Type B pancreatic cell (in vitro differentiated cells): ENCODE results near the gene MACC1. TPM values are rescaled to one million over a fixed set of nuclear protein-coding genes. Genes with fewer than 3 reads are reported as not detected.

Experiments
- DNase-seq: peaks from one replicate; pipeline ENCODE4 v3.0.0; 2021; ENCODE audit warnings: mixed read lengths; ENCODE audit not compliant: unreplicated experiment; ENCODE audit errors: extremely low spot score
- H3K27ac Mint-ChIP-seq: 2 replicates; pipeline ENCODE4 v1.8.0; 2021; ENCODE audit warnings: mild to moderate bottlenecking, mixed read lengths
- H3K27me3 Mint-ChIP-seq: 2 replicates; pipeline ENCODE4 v1.8.0; 2021; ENCODE audit warnings: mixed read lengths
- H3K36me3 Mint-ChIP-seq: 2 replicates; pipeline ENCODE4 v1.8.0; 2021; ENCODE audit warnings: mixed read lengths
- H3K4me1 Mint-ChIP-seq: one replicate; pipeline ENCODE4 v1.8.0; 2021; ENCODE audit warnings: mixed read lengths; ENCODE audit not compliant: unreplicated experiment
- H3K4me3 Mint-ChIP-seq: 2 replicates; pipeline ENCODE4 v1.8.0; 2021; ENCODE audit warnings: mild to moderate bottlenecking, mixed read lengths
- H3K9me3 Mint-ChIP-seq: 2 replicates; pipeline ENCODE4 v1.8.0; 2021; ENCODE audit warnings: mixed read lengths
- total RNA-seq: library from RNA; stranded (reverse); gene quantifications from 2 replicates; pipeline ENCODE4 v1.2.1, GENCODE V29; 2021; ENCODE audit warnings: low replicate concordance
- TF ChIP-seq, protein P1 (sequence below): fragments of 200-600 bp; sonication (generic); conservative IDR thresholded peaks from 2 replicates; pipeline ENCODE4 v1.5.0; 2021; ENCODE audit warnings: antibody characterized with exemption, mild to moderate bottlenecking

The MACC1 gene
- total RNA-seq, 1 donor from 2014 or later, result 14.8 TPM

DNA sequence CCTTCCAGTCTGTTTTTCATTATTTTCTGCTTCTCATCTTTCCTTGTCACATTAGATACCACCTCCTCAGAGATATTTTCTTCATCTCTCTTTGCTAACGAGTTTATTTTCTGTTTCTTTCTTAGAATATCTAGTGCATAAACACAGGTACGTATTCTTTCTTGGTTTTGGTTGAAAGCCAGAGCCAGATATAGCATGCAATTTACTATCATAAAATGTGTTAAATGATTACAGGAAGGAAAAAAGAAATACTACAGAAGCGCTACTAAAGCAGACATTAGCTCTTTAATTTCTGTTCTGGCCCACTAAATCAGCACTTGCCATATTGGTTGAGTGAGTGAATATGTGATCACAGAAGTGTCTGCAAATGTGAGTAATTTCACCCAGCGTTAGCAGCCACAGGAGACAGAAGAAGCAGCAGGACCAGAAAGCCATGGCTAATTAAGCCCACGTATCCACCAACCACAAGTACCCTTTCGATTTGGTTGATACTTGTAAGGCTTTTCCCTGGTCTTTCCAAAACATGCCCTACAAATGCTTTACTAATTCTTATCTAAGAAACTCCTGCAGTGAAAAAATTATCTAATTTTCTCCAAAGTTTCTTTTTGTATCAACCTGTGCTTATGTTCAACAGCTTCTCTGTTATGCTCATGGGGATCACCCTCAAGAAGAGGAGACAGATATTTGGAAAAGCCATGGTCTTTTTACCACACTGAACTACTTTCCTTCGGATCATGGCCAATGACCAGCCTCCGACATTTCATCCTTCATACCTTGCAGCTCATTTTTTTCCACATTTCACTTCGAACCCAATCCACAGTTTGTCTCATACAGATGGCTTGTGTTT is 23.1 kb upstream of the MACC1 start:
- Mint-ChIP-seq H3K9me3 (no peaks in the 10 kb centered on the region), H3K4me3 (no peak overlapping the region), H3K27ac (no peak overlapping the region), H3K4me1 (peaks cover 35% of the 10 kb centered on the region), H3K36me3 (no peaks in the 10 kb centered on the region), H3K27me3 (no peaks in the 10 kb centered on the region)
- DNase-seq, result no peak
- TF ChIP-seq, protein P1, sequence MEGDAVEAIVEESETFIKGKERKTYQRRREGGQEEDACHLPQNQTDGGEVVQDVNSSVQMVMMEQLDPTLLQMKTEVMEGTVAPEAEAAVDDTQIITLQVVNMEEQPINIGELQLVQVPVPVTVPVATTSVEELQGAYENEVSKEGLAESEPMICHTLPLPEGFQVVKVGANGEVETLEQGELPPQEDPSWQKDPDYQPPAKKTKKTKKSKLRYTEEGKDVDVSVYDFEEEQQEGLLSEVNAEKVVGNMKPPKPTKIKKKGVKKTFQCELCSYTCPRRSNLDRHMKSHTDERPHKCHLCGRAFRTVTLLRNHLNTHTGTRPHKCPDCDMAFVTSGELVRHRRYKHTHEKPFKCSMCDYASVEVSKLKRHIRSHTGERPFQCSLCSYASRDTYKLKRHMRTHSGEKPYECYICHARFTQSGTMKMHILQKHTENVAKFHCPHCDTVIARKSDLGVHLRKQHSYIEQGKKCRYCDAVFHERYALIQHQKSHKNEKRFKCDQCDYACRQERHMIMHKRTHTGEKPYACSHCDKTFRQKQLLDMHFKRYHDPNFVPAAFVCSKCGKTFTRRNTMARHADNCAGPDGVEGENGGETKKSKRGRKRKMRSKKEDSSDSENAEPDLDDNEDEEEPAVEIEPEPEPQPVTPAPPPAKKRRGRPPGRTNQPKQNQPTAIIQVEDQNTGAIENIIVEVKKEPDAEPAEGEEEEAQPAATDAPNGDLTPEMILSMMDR, result no peak

DNA sequence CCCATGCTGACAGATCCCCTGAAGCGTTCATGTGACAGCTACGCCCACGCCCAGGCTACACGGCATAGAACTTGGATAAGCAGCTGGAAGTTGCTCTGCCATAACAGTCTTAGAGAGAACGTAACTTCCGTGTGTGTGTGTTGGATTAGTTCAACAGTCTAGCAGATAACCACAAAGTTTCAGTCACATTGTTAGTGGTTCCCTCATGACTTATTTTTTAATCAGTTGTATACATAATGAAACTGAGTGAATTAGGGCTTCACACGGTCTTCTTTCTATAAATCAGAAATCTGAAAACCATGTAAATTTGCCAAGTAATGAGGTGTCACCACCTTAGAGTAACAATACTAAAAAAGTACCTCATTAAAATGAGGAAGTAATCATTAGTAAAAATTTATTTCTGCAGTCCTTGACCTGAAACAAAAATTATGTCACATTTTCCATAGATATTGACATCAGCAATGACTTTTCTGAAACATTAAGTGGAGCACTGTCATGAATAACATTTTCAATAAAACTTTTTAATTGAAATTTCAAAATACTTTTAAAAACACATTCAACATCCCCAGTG is 21.7 kb upstream of the MACC1 start:
- TF ChIP-seq, protein P1, result no peak
- no peak overlapping the region for H3K4me3 Mint-ChIP-seq
- DNase-seq, result no peak
- H3K36me3 Mint-ChIP-seq, result no peaks in the 10 kb centered on the region
- no peak overlapping the region for H3K27ac Mint-ChIP-seq
- peaks cover 40% of the 10 kb centered on the region for H3K4me1 Mint-ChIP-seq
- no peaks in the 10 kb centered on the region for H3K9me3 Mint-ChIP-seq
- no peaks in the 10 kb centered on the region for H3K27me3 Mint-ChIP-seq

DNA sequence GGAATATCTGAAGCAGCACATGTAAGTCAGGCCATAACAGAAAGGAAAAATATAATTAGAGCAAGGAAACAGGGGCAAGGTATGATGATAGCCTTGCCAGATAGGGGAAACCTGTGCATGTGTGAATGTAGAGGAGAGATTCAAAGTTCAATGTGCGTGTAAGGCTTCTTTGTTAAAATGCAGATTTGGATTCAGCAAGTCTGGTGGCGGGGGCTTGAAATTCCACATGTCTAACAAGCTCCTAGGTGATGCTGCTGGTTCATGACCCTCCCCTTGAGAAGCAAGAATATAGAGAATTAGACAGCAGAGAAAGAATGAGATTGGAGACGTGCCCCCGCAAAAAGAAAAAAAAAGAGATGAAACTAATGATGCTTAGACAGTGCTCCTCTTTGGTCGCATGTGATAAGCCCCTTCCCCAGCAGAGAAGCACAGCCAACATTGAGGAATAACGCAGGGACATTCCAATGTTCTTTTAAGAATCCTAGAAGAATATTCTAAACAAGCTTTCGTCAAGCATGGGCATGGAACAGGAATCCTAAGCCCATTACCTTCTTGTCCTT is 21.1 kb upstream of the MACC1 start:
- Mint-ChIP-seq H3K9me3 (no peaks in the 10 kb centered on the region), H3K4me3 (no peak overlapping the region), H3K36me3 (no peaks in the 10 kb centered on the region), H3K27ac (peak overlapping the region; percentile 42), H3K4me1 (peaks cover 40% of the 10 kb centered on the region), H3K27me3 (no peaks in the 10 kb centered on the region)
- TF ChIP-seq, protein P1, result no peak
- no peak for DNase-seq

DNA sequence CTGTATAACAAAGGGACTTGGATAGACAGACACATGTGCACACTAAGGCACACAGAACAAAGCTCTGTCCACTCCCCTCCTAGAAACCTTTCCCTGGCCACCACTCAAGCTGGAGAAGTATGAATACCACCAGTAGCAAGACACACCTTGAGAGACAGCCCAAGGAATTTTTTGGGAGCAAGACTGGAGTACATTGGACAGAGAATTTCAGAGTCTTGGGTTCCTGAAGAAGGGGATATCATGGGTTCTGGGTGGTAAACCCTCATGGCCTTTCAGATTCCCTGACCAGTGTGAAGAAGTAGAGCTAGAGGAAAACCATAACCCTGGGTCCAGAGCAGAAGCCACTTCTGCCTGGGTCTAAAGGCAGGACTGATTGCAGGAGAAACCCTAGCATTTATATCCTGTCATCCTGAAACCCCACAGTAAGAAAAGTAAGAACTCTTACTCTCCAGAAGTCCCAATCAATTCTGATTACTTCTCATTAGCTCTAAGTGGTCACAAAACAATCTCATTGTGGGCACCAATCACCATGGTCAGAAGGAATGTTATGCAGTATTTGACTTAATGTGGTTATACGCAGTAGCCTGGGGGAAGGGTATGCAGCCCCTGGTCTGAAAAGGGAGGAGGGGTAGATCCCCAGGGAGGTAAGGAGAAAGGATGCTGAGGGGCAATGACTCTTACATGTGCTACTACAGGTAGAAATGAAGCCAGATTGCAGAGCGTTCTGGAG is 20.4 kb upstream of the MACC1 start:
- TF ChIP-seq, protein P1, result no peak
- peaks cover 40% of the 10 kb centered on the region for H3K4me1 Mint-ChIP-seq
- no peak for DNase-seq
- H3K4me3 Mint-ChIP-seq, result no peak overlapping the region
- no peaks in the 10 kb centered on the region for H3K9me3 Mint-ChIP-seq
- H3K27ac Mint-ChIP-seq, result peak overlapping the region; percentile 52
- no peaks in the 10 kb centered on the region for H3K36me3 Mint-ChIP-seq
- H3K27me3 Mint-ChIP-seq, result no peaks in the 10 kb centered on the region

DNA sequence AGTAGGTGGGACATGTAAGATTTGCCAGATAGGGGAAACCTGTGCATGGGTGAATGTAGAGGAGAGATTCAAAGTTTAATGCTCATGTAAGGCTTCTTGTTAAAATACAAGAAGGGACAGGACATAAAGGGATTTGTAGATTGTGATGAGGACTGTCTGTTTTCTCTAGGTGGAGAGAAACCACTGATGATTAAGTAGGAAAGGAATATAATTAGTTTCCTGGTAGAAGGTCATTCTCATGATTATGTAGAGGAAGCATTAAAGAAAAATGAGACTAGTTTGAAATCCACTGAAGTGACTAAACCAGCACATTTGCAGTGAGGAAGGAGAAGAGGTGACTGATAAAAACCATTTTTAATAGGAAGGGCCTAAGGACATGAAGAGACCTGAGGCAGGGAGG is 19.6 kb upstream of the MACC1 start:
- TF ChIP-seq, protein P1, result no peak
- no peaks in the 10 kb centered on the region for H3K9me3 Mint-ChIP-seq
- H3K27me3 Mint-ChIP-seq, result no peaks in the 10 kb centered on the region

More for the DNA sequence above, 19.6 kb upstream of the MACC1 start:
- Mint-ChIP-seq H3K4me1 (peaks cover 37% of the 10 kb centered on the region), H3K4me3 (no peak overlapping the region), H3K36me3 (no peaks in the 10 kb centered on the region), H3K27ac (peak overlapping the region; percentile 52)
- no peak for DNase-seq
